NCI-H526 treated with DMSO at 0.1 percent for 48 hours (cell line): ENCODE measurements around the gene CCL11.

Experiments used
- DNase-seq: peaks from one replicate; lab custom pipeline; 2025; lab: John Stamatoyannopoulos, UW

Gene CCL11

GRCh38 chr17:34257299-34257985 lies 28.1 kb upstream of the CCL11 start:
- no peak for DNase-seq

GRCh38 chr17:34257986-34258326 lies 27.6 kb upstream of the CCL11 start:
- DNase-seq = no peak

GRCh38 chr17:34259146-34259545 lies 26.4 kb upstream of the CCL11 start:
- DNase-seq = no peak

GRCh38 chr17:34260861-34261260 lies 24.7 kb upstream of the CCL11 start:
- DNase-seq = no peak

- DNase-seq = no peak
These were observed 23.8 kb upstream of the CCL11 start for GRCh38 chr17:34261568-34262337.

- DNase-seq = no peak
These were observed 19.8 kb upstream of the CCL11 start for GRCh38 chr17:34265711-34266110.

GRCh38 chr17:34269969-34270368 lies 15.6 kb upstream of the CCL11 start, which contains the start of gene CCL7:
CCL7 (plus strand) TSS chr17:34270221; CDS start chr17:34270291, 70 bp downstream.
- no peak for DNase-seq

GRCh38 chr17:34275881-34276280 lies 9.7 kb upstream of the CCL11 start:
- no peak for DNase-seq

GRCh38 chr17:34276826-34277225 lies 8.7 kb upstream of the CCL11 start:
- DNase-seq = no peak

- DNase-seq = no peak
These were observed 2.0 kb upstream of the CCL11 start for GRCh38 chr17:34283571-34283970.

GRCh38 chr17:34287875-34288274 lies 2.3 kb downstream of the CCL11 start:
- no peak for DNase-seq

- no peak for DNase-seq
These were observed 5.0 kb downstream of the CCL11 start for GRCh38 chr17:34290586-34290985.

- no peak for DNase-seq
These were observed 6.3 kb downstream of the CCL11 start for GRCh38 chr17:34291721-34292348.

GRCh38 chr17:34299027-34299426 lies 13.5 kb downstream of the CCL11 start:
- no peak for DNase-seq

GRCh38 chr17:34299956-34300577 lies 14.5 kb downstream of the CCL11 start:
- DNase-seq = no peak

GRCh38 chr17:34300652-34301370 lies 15.3 kb downstream of the CCL11 start:
- DNase-seq = no peak

- DNase-seq = no peak
These were observed 16.4 kb downstream of the CCL11 start for GRCh38 chr17:34301986-34302385.

- no peak for DNase-seq
These were observed 17.1 kb downstream of the CCL11 start for GRCh38 chr17:34302636-34303035.

- no peak for DNase-seq
These were observed 18.1 kb downstream of the CCL11 start for GRCh38 chr17:34303606-34304005.

GRCh38 chr17:34305061-34305460 lies 19.5 kb downstream of the CCL11 start:
- no peak for DNase-seq

- DNase-seq = no peak
These were observed 20.1 kb downstream of the CCL11 start for GRCh38 chr17:34305606-34306005.

GRCh38 chr17:34306466-34306865 lies 20.9 kb downstream of the CCL11 start:
- no peak for DNase-seq
